Epidermal melanocyte (primary cell): Measurements from ENCODE around the gene GPR18.

Experiments used
- DNase-seq: peaks from one replicate; pipeline ENCODE4 v3.0.0; 2011; ENCODE audit warnings: low spot score; ENCODE audit not compliant: insufficient read length

Gene GPR18, protein sequence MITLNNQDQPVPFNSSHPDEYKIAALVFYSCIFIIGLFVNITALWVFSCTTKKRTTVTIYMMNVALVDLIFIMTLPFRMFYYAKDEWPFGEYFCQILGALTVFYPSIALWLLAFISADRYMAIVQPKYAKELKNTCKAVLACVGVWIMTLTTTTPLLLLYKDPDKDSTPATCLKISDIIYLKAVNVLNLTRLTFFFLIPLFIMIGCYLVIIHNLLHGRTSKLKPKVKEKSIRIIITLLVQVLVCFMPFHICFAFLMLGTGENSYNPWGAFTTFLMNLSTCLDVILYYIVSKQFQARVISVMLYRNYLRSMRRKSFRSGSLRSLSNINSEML

GRCh38 chr13:99258210-99258860, at the start of gene GPR18:
TSS of gene GPR18 (minus strand) at chr13:99258379. CDS start at chr13:99255872, 2,507 bp downstream.
- no peak for DNase-seq

GRCh38 chr13:99307648-99308339, 49.6 kb upstream of the GPR18 start:
- DNase-seq, result no peak

GRCh38 chr13:99307247-99307646, 49.1 kb upstream of the GPR18 start, which contains the start of gene GPR183:
TSS of gene GPR183 (minus strand) at chr13:99307399. CDS start at chr13:99296145, 11,254 bp downstream.
- DNase-seq, result no peak

- no peak for DNase-seq
These were observed 47.4 kb upstream of the GPR18 start for GRCh38 chr13:99305566-99305965.

GRCh38 chr13:99305158-99305557, 47.0 kb upstream of the GPR18 start:
- no peak for DNase-seq

- no peak for DNase-seq
These were observed 46.4 kb upstream of the GPR18 start for GRCh38 chr13:99304541-99304940.

DNA sequence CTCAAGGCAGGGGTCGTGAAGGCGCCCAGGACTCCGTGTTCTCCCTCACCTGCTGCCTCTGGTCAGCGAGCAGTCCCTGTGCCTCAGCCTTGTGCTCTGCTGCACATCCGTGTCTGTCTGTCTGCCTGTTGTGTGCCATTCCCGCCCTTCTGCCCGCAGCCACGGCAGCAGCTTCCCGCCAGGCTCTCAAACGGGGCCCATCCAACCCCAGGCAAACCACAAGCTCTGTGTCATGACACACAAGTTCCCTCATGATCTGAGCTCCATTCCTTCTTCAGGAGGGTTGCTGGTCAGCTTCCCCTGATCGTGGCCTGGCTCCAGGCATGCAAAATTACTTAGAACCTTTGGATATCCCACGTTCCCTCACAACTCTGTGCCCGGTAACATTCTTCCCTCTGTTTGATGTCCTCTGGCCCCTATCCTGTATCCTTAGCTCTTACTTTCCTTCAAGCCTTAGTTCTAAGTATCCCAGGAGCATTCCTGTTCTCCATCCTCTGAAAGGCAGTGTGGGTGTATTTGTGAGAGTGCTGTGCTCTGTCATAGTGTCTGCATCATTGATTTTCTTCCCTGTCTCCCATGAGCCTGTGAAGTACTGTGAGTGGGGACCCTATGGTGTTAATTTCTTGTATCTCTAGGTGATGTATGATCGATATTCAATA, 45.8 kb upstream of the GPR18 start:
- no peak for DNase-seq

- no peak for DNase-seq
These were observed 44.7 kb upstream of the GPR18 start for GRCh38 chr13:99302637-99303505.

DNA sequence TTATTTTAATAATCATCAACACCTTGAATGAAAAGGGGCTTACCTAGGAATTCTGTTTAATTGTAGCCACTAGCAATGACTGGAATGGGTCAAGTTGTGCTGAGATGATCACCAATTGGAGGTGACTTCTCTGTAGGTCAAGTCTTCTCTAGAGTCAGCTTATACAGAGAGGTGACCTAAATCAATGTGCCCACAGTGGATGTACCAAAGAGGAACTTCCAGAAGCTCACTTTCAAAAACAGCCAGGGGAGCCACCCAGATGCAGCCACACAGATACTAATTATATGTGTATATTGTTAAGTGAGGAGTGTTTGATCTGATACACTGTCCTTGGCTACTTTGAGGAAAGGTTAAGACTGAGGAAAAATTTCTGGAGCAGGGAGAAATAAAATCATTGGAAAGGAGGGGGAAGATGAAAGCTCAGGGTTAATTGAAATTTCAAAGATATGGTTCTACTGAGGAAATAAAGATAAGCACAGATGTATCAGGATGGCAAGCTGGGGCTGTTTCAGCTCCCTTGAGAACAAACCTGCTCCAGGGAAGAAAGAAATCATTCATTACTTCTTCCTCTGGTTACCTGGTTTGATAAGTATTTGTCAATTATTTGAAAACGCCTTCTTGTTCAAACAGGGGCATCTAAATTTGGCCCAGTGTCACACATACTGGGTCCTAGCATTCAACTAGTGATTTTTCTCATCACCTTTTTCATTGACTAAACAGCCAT, 43.9 kb upstream of the GPR18 start:
- no peak for DNase-seq

- DNase-seq, result no peak
These were observed 43.1 kb upstream of the GPR18 start for GRCh38 chr13:99301056-99301838.

DNA sequence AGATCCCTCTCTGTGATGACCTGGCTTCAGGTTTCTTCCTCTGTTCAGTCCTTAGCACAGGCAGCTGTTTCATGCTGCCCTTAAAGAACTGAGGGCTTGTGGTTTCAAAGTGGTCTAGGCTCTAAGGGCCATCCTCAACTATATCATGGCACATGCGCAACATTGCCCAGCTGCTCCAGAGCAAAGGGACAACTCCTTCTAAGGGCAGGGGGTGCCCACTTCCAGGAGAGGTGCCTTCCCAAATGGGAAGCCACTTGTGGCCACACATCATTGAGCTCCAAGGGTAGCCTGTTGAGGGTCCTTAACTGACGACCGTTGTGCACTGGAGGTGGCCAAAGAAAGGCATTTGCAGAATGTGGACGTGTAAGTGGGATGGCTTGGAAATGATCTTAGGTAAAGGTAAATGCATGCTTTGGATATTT, 41.8 kb upstream of the GPR18 start:
- DNase-seq, result no peak

DNA sequence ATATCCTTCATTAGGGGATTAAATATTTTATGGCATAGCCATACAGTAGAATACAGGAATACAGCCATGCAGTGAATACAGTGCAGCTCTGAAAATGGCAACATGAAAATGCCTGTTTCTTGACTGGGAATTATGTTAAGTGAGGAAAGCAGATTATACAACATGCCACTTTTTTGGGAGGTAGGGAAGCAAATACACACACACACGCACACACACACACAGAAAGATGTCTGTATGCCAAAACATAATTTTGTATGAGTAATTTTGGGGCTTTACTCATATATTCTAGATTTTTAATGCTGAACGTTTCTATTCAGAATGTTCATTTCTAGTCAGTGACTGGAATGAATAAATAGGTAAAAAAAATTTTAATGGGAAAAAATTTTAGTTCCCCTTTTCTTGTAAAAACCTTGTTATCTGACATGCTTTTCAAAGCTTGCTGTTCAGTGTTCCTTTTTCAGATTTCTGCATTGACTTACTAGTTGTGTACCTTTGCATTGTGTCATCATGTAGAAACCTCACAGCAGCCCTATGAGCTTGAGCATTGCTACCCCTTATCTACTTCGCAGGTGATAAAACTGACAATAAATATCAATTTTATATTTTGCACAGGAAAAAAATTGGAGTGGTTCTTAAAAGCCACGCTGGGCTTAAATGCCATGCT, 41.2 kb upstream of the GPR18 start:
- no peak for DNase-seq

- DNase-seq, result no peak
These were observed 39.9 kb upstream of the GPR18 start for GRCh38 chr13:99298056-99298455.

GRCh38 chr13:99297331-99297730, 39.2 kb upstream of the GPR18 start:
- DNase-seq, result no peak

GRCh38 chr13:99296398-99296797, 38.2 kb upstream of the GPR18 start:
- no peak for DNase-seq

DNA sequence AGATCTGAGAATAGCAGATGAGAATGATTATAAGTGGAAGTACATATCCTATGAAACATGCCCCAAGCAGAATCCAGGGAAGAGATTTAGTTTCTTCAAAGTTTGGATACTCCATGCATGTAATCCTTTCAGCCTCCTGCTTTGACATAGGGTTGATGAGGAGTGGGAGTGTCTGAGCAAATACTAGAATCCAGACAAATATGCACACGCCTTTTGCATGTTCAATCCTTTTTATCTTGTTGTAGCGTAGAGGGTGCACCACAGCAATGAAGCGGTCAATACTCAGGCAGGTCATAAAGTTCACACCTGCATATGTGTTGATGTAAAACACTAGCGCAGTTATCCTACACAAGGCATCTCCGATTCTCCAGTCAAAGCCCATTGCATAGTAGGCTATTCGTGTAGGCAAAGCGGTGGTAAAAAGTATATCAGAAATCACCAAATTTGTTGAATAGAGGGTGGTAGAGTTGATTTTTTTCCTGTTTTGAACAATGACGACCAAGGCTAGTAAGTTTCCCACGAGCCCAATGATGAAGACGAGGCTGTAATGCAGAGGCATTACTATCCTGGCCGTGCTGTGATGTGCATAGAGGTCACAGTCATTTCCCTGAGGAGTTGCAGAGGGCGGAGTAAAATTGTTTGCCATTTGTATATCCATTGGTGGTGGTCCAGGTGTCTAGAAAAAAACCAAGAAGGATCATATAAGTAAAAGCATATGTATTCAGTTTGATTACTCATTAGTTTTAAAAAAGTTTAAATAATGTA, 37.5 kb upstream of the GPR18 start:
- no peak for DNase-seq

- no peak for DNase-seq
These were observed 36.8 kb upstream of the GPR18 start for GRCh38 chr13:99294958-99295357.

- no peak for DNase-seq
These were observed 36.0 kb upstream of the GPR18 start for GRCh38 chr13:99294198-99294597.
